ENCODE data around the gene RBM15B. TPM values are rescaled to one million over a fixed set of nuclear protein-coding genes. Genes with fewer than 3 reads are reported as not detected.

The RBM15B gene
- total RNA-seq, 1 experiment from 2014 or later = 61.1 TPM

- Histone ChIP-seq H2AFZ (ENCODE audit: low read length) (no peak overlapping the region), H3K4me1 (ENCODE audit: insufficient read depth, low read length) (no peaks in the 10 kb centered on the region), H3K23ac (ENCODE audit: insufficient read length, low read depth, low read length) (no peak overlapping the region), H3K56ac (ENCODE audit: insufficient read length, low read depth, low read length) (no peak overlapping the region), H3K27me3 (ENCODE audit: insufficient read depth, low read length) (no peaks in the 10 kb centered on the region), H4K5ac (ENCODE audit: insufficient read length, low read depth, low read length) (no peak overlapping the region), H2AK5ac (ENCODE audit: insufficient read length, low read length) (no peak overlapping the region), H3K4me2 (ENCODE audit: insufficient read depth, insufficient read length, low read length) (no peak overlapping the region), H2BK120ac (ENCODE audit: low read depth, low read length, poor library complexity, severe bottlenecking) (no peak overlapping the region), H3K27ac (ENCODE audit: insufficient read length, low read depth, low read length) (no peak overlapping the region), H2BK15ac (ENCODE audit: low read depth, low read length) (no peak overlapping the region), H3K18ac (ENCODE audit: insufficient read length, low read depth, low read length) (no peak overlapping the region), H3K79me1 (ENCODE audit: insufficient read depth, low read depth, low read length, poor library complexity, severe bottlenecking) (no peaks in the 10 kb centered on the region), H4K91ac (ENCODE audit: insufficient read length, low read depth, low read length) (no peak overlapping the region), H3T11ph (ENCODE audit: low read length) (no peak overlapping the region), H2BK20ac (ENCODE audit: low read depth, low read length, poor library complexity, severe bottlenecking) (no peak overlapping the region), H3K9ac (ENCODE audit: extremely low read depth, insufficient read length, low read length) (no peak overlapping the region), H2BK5ac (ENCODE audit: insufficient read length, low read length) (no peak overlapping the region), H3K14ac (ENCODE audit: insufficient read depth, low read length) (no peak overlapping the region), H3K9me3 (ENCODE audit: control insufficient read depth, low read depth, low read length) (no peaks in the 10 kb centered on the region), H4K8ac (replicated peaks; ENCODE audit: insufficient read length, low read depth, low read length) (no peak overlapping the region), H4K20me1 (ENCODE audit: control insufficient read depth, insufficient read depth, insufficient read length) (no peaks in the 10 kb centered on the region), H3K79me2 (ENCODE audit: insufficient read depth, low read length) (peaks cover 3% of the 10 kb centered on the region; the same call in 1 of the 2 replicates), H3K4ac (ENCODE audit: low read depth, low read length) (no peak overlapping the region), H3K23me2 (ENCODE audit: insufficient read length, low read depth, low read length, poor library complexity, severe bottlenecking) (peaks cover 11% of the 10 kb centered on the region), H2BK12ac (ENCODE audit: insufficient read length, low read depth, low read length) (no peak overlapping the region)
- TF ChIP-seq CTCF (conservative IDR thresholded peaks at IDR 0.05) = no peak
- WGBS (ENCODE audit: extremely low coverage, insufficient read length, low lambda C conversion rate) = no CpG with 5 or more reads among the region's 15 CpGs
- H3K27me3 Mint-ChIP-seq (ENCODE audit: low read depth) = peaks cover 2% of the 10 kb centered on the region; the same call in 1 of the 2 replicates
- H3K4me1 Mint-ChIP-seq = peaks cover 12 to 16% of the 10 kb centered on the region in 2 experiments
- no peak overlapping the region for H3K4me3 Mint-ChIP-seq
- H3K36me3 Mint-ChIP-seq (ENCODE audit: insufficient read depth in 1 of 3, low read depth in 3 of 3) = peaks cover 0 to 9% (median 8%) of the 10 kb centered on the region in 3 experiments; a peak in 6 of 7 replicates
- peak overlapping the region in 2 of 3 experiments; percentile 36 to 70; a peak in 2 of 7 replicates for H3K27ac Mint-ChIP-seq
- no peaks in the 10 kb centered on the region for H3K9me3 Mint-ChIP-seq
- no peak for DNase-seq
Measured at GRCh38 chr3:51380601-51381332, 10.3 kb upstream of the RBM15B start.
